Endothelial cell of umbilical vein (primary cell): ENCODE measurements around the gene SMARCC1. TPM values are rescaled to one million over a fixed set of nuclear protein-coding genes. Genes with fewer than 3 reads are reported as not detected.

Experiments used
- BruUV-seq: library from RNA; stranded (reverse); fragments of 400-500 nt; replicated peaks from 2 replicates; lab custom pipeline; 2021; lab: Mats Ljungman, UMichigan
- CTCF ChIA-PET: fragments of 300-600, 350-600 bp; sonication (Branson Sonifier 250); formaldehyde crosslinking; loops from one replicate; lab custom pipeline; 2021; ENCODE audit warnings: antibody characterized with exemption, inconsistent platforms; lab: Charles Lee
- POLR2A ChIA-PET: fragments of 300-600, 350-600 bp; sonication (Branson Sonifier 250); formaldehyde crosslinking; loops from one replicate; lab custom pipeline; 2021; ENCODE audit warnings: antibody characterized with exemption, inconsistent platforms; lab: Charles Lee
- DNase-seq: peaks from one replicate; pipeline ENCODE4 v3.0.0-alpha.2; 2011; ENCODE audit warnings: low read depth, low spot score
- FAIRE-seq: peaks from 2 replicates; lab custom pipeline; 2011; peaks lifted over from hg19 to GRCh38; lab: Jason Lieb, UNC
- H2AFZ ChIP-seq: 2 replicates; pipeline ENCODE4 v1.6.0; 2012; ENCODE audit warnings: low read depth, low read length, control low read depth, inconsistent platforms
- H3K27ac ChIP-seq: 2 replicates; pipeline ENCODE4 v1.5.1; 2011; ENCODE audit warnings: low read depth, mild to moderate bottlenecking, control low read depth, low read length, moderate library complexity; ENCODE audit not compliant: insufficient read depth
- H3K27me3 ChIP-seq, 2 experiments: 2 replicates each; pipeline versions ENCODE4 v1.6.0 to v1.6.1; 2011; ENCODE audit warnings: low read length in 2 of 2, mixed read lengths in 1 of 2; ENCODE audit not compliant: control insufficient read depth in 2 of 2, insufficient read depth in 2 of 2
- H3K36me3 ChIP-seq, 2 experiments: 2 replicates in 1 of 2; 3 replicates in 1 of 2; pipeline ENCODE4 v1.5.1; 2011; ENCODE audit warnings: low read length in 2 of 2, mild to moderate bottlenecking in 1 of 2, moderate library complexity in 1 of 2; ENCODE audit not compliant: control insufficient read depth in 2 of 2, insufficient read depth in 2 of 2; ENCODE audit errors: extremely low read depth in 1 of 2
- H3K4me1 ChIP-seq: 3 replicates; pipeline ENCODE4 v1.5.1; 2011; ENCODE audit warnings: mild to moderate bottlenecking, low read length; ENCODE audit not compliant: control insufficient read depth, insufficient read depth; ENCODE audit errors: extremely low read depth
- H3K4me2 ChIP-seq: 2 replicates; pipeline ENCODE4 v1.6.1; 2011; ENCODE audit warnings: low read length, control low read depth, mixed read lengths; ENCODE audit not compliant: insufficient read depth
- H3K4me3 ChIP-seq, 3 experiments: fragments of 200-600 bp in 1 of 3; sonication (generic), shearing (Covaris generic) in 1 of 3; replicated peaks in 1 of 3; 2 replicates each; pipeline ENCODE4 v1.5.1; 2011 to 2016; ENCODE audit warnings: control low read depth in 3 of 3, low read length in 3 of 3, mild to moderate bottlenecking in 2 of 3, inconsistent platforms in 1 of 3, low read depth in 1 of 3, moderate library complexity in 1 of 3; ENCODE audit not compliant: insufficient read depth in 1 of 3
- H3K79me2 ChIP-seq: 2 replicates; pipeline ENCODE4 v1.6.0; 2012; ENCODE audit warnings: low read length, inconsistent platforms; ENCODE audit not compliant: control insufficient read depth, insufficient read depth
- H3K9ac ChIP-seq: replicated peaks from 2 replicates; pipeline ENCODE3; 2011; ENCODE audit warnings: low read length, control low read depth; ENCODE audit not compliant: insufficient read depth; ENCODE audit errors: extremely low read depth
- H3K9me1 ChIP-seq: replicated peaks from 3 replicates; pipeline ENCODE4 v1.6.0; 2011; ENCODE audit warnings: mild to moderate bottlenecking, low read length; ENCODE audit not compliant: control insufficient read depth, insufficient read depth; ENCODE audit errors: extremely low read depth
- H3K9me3 ChIP-seq: replicated peaks from 2 replicates; pipeline ENCODE4 v1.5.1; 2012; ENCODE audit warnings: low read length, inconsistent platforms; ENCODE audit not compliant: control insufficient read depth, insufficient read depth
- H4K20me1 ChIP-seq: replicated peaks from 2 replicates; pipeline ENCODE3; 2011; ENCODE audit warnings: mild to moderate bottlenecking, low read length; ENCODE audit not compliant: control insufficient read depth, insufficient read depth; ENCODE audit errors: extremely low read depth
- EZH2 ChIP-seq: IDR thresholded peaks from 2 replicates; pipeline ENCODE4 v1.6.1; 2012; ENCODE audit warnings: borderline replicate concordance, low read depth, mild to moderate bottlenecking, moderate library complexity, low read length, inconsistent platforms; ENCODE audit not compliant: severe bottlenecking
- FOS ChIP-seq: IDR thresholded peaks from 2 replicates; pipeline ENCODE4 v1.6.1; 2011; ENCODE audit warnings: mild to moderate bottlenecking, low read length, moderate library complexity, borderline replicate concordance; ENCODE audit not compliant: insufficient read depth
- GATA2 ChIP-seq: IDR thresholded peaks from 2 replicates; pipeline ENCODE4 v1.7.0; 2011; ENCODE audit warnings: low read depth, mild to moderate bottlenecking, moderate library complexity, mixed read lengths, low read length; ENCODE audit not compliant: insufficient read length, insufficient read depth
- MYC ChIP-seq: IDR thresholded peaks from one replicate; pipeline ENCODE4 v1.6.1; 2011; ENCODE audit warnings: mild to moderate bottlenecking, low read depth, low read length
- POLR2A ChIP-seq: IDR thresholded peaks from 2 replicates; pipeline ENCODE4 v1.6.1; 2012; ENCODE audit warnings: low read depth, mild to moderate bottlenecking, control low read depth, low read length
- POLR2AphosphoS5 ChIP-seq: IDR thresholded peaks from 2 replicates; pipeline ENCODE4 v1.6.1; 2012; ENCODE audit warnings: low read depth, mild to moderate bottlenecking, control low read depth, low read length, moderate library complexity; ENCODE audit not compliant: insufficient read depth
- dilution Hi-C: fragments of 300-500 bp; cut with MboI; formaldehyde crosslinking; loops from one replicate; pipeline ENCODE4 v1.15.0; 2019; ENCODE audit warnings: low sequenced_read_pairs; ENCODE audit not compliant: extremely low pct_ligation_motif_present
- intact Hi-C: fragments of 100-400 bp; cut with micrococcal nuclease; formaldehyde crosslinking; loops from one replicate; pipeline ENCODE4 v1.10.0; 2022
- polyA plus RNA-seq, 4 experiments: library from polyadenylated mRNA; depleted of rRNA in 3 of 4; stranded (reverse) in 3 of 4; unstranded in 1 of 4; fragments of >200 nt; gene quantifications; 2 replicates each; pipeline versions ENCODE4 v1.2.1 to v1.2.3, GENCODE V29; 2011 to 2012; ENCODE audit warnings: missing spikeins in 1 of 4
- total RNA-seq: library from RNA; stranded (reverse); gene quantifications from 2 replicates; pipeline ENCODE4 v1.2.3, GENCODE V29; 2021
- TF ChIP-seq, protein P1 (sequence below): IDR thresholded peaks from 2 replicates; pipeline ENCODE4 v1.6.1; 2011; ENCODE audit not compliant: insufficient read depth, insufficient read length
- TF ChIP-seq, protein P2 (sequence below), 2 donors: IDR thresholded peaks; 1 replicate in 1 of 2; 2 replicates in 1 of 2; pipeline ENCODE4 v1.5.1; 2011; ENCODE audit warnings: low read length in 2 of 2, mild to moderate bottlenecking in 2 of 2, moderate library complexity in 2 of 2, control low read depth in 1 of 2, inconsistent platforms in 1 of 2, low read depth in 1 of 2; ENCODE audit not compliant: insufficient read depth in 1 of 2; ENCODE audit errors: extremely low read depth in 1 of 2

SMARCC1 gene
- total and polyA plus RNA-seq, 2 donors (not counting 3 experiments of a cell fraction or from before 2014, with no cell fraction given) = 23.0 to 138 TPM

DNA sequence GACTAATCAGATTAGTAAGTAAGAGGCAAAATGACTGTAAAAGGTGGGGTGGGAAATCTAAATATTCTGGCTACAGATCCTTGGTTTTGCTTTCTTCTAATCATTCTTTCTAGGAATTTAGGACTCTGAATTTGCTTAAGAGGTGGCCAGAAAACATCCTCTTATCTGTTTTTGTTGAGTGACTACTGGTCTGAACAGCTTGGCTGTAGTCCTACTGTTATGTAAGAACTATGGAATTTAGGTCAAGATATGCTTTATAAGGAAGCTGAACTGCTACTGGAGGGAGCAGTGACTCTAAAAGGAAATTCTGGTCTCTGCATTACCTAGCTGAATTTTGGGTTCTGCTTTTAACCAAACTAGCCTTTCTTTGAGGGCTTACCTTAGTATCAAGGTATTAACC lies 169.5 kb downstream of the SMARCC1 start:
- Histone ChIP-seq H3K9me3 (no peaks in the 10 kb centered on the region), H3K36me3 (peaks cover 12 to 13% of the 10 kb centered on the region in 2 experiments), H3K9ac (no peak overlapping the region), H3K4me1 (peaks cover 8% of the 10 kb centered on the region), H3K79me2 (no peaks in the 10 kb centered on the region), H3K27me3 (no peaks in the 10 kb centered on the region), H3K4me3 (no peak overlapping the region), H4K20me1 (no peaks in the 10 kb centered on the region), H3K9me1 (no peaks in the 10 kb centered on the region), H2AFZ (no peak overlapping the region), H3K4me2 (peak overlapping the region; percentile 17), H3K27ac (no peak overlapping the region)
- no TSS peak for BruUV-seq
- DNase-seq (peak; percentile 64), FAIRE-seq (peak; percentile 46)
- CTCF ChIA-PET = interaction anchor here (1.1 kb wide), 1 partner anchor 13 kb away, joined by 5 read pairs; no protein-coding TSS in a partner anchor
- no peak for TF ChIP-seq FOS
- TF ChIP-seq POLR2A = no peak
- TF ChIP-seq, protein P1, sequence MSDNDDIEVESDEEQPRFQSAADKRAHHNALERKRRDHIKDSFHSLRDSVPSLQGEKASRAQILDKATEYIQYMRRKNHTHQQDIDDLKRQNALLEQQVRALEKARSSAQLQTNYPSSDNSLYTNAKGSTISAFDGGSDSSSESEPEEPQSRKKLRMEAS = no peak
- peak; percentile 26 for TF ChIP-seq POLR2AphosphoS5
- TF ChIP-seq GATA2 = peak; percentile 32
- TF ChIP-seq MYC = no peak
- TF ChIP-seq, protein P2, sequence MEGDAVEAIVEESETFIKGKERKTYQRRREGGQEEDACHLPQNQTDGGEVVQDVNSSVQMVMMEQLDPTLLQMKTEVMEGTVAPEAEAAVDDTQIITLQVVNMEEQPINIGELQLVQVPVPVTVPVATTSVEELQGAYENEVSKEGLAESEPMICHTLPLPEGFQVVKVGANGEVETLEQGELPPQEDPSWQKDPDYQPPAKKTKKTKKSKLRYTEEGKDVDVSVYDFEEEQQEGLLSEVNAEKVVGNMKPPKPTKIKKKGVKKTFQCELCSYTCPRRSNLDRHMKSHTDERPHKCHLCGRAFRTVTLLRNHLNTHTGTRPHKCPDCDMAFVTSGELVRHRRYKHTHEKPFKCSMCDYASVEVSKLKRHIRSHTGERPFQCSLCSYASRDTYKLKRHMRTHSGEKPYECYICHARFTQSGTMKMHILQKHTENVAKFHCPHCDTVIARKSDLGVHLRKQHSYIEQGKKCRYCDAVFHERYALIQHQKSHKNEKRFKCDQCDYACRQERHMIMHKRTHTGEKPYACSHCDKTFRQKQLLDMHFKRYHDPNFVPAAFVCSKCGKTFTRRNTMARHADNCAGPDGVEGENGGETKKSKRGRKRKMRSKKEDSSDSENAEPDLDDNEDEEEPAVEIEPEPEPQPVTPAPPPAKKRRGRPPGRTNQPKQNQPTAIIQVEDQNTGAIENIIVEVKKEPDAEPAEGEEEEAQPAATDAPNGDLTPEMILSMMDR (IDR thresholded peaks at IDR 0.05; ENCODE audit: extremely low read depth in 1 of 2, insufficient read depth in 1 of 2, low read depth in 1 of 2, low read length in 2 of 2) = no peak
- no peak for TF ChIP-seq EZH2
- intact Hi-C loops (no loop called here), dilution Hi-C loops (no loop called here)
- POLR2A ChIA-PET = no interaction called here
